HFF-Myc (cell line): ENCODE data around the gene RASSF7.

ENCODE experiments used
- DNase-seq: peaks from one replicate; pipeline ENCODE4 v3.0.0-alpha.2; 2011; ENCODE audit warnings: low read depth; ENCODE audit errors: extremely low read depth
- H3K4me3 ChIP-seq: replicated peaks from 2 replicates; pipeline ENCODE4 v1.5.1; 2011; ENCODE audit warnings: low read depth, mild to moderate bottlenecking, control low read depth, low read length
- CTCF ChIP-seq: IDR thresholded peaks from 2 replicates; pipeline ENCODE4 v1.5.1; 2012; ENCODE audit warnings: mild to moderate bottlenecking, low read depth, low read length, control low read depth; ENCODE audit errors: missing control alignments

Gene RASSF7

DNA sequence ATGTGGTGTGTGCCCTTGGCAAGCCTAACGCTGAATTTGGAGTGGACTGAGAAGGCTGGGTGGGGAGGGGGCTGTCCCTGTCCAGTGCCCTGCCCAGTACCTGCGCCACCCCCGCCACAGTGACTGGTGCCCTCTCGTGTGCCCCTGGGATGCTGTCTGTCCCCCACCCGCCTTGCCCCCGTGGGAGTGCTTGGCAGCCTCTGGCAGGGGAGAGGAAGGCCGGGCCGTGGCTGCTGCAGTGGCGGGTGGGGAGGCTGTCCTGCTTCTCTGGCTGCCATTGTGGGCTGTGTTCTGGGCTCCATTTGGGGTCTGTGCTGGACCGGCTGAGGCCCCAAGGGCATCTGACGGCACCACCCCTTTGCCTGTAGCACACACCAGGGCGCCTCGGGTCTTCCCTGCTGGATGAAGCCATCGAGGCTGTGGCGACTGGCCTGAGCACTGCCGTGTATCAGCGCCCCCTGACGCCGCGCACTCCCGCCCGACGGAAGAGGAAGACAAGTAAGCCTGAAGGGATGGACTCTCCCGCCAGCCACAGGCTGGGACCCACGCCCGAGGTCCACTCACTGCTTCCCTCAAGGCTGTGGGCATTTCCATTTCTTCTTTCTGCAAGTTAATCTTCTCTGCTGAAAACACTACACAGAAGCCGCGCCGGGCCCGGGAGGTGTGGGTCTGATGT lies 37.4 kb downstream of the RASSF7 start:
- no peak overlapping the region for H3K4me3 ChIP-seq
- TF ChIP-seq CTCF = no peak
- no peak for DNase-seq

- DNase-seq = no peak
- no peak for TF ChIP-seq CTCF
- no peak overlapping the region for H3K4me3 ChIP-seq
Observed at GRCh38 chr11:601573-602245, 40.9 kb downstream of the RASSF7 start.

- no peak for DNase-seq
- no peak for TF ChIP-seq CTCF
Observed at GRCh38 chr11:603154-603553, 42.4 kb downstream of the RASSF7 start.

DNA sequence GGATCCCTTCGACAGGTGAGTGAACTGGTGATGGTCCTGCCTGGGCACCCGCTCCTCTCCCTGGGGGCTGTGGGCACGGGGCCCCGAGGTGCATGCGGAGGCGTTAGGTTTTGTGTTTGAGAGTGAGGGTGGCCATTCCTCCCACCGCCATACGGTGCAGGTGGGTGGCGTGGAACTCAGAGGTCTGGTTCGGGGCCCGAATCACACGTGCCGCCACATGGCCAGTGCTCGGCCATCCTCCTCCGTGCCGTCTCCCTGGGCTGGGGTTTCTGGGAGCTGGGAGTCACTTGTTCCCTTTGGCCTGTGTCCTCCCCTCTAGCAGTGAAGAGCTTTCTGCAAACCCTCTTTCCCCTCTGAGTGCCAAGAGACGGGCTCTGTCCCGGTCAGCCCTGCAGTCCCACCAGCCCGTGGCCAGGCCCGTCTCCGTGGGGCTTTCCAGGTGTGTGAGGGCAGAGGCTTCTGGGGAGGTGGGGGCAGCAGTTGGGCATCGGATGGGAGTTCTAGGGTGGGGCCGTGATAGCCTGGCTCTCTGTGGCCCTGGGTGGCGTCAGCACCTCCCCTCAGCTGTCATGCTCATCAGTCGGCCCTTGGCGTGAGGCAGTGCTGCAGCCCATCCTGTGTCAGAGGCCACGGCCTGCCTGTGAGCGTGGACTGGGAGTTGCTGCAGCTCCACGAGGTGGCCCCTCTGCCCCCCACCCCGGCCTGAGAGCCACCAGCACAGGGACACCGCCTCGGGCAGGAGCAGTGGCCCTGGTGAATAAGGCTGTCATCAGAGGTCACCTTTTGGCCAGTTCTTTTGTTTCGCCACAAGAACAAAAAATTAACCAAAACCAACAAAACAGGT lies 44.7 kb downstream of the RASSF7 start:
- no peak for TF ChIP-seq CTCF
- no peak for DNase-seq

More at GRCh38 chr11:603154-603553, 42.4 kb downstream of the RASSF7 start:
- no peak overlapping the region for H3K4me3 ChIP-seq

DNA sequence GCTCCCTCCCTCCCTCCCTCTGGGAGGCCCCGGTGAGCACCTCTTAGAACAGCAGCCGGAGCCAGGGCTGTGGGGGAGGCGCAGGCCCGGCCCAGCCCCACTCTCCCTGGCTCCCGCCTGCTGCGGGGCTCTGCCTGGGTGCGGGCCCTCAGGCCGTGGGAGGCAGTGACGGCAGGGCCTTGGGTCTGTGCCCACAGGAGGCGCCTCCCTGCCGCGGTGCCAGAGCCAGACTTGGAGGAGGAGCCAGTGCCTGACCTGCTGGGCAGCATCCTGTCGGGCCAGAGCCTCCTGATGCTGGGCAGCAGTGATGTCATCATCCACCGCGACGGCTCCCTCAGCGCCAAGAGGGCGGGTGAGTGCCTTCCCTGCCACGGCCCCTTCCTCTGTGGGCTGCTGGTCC lies 45.5 kb downstream of the RASSF7 start:
- DNase-seq = no peak

More for the DNA sequence above, 44.7 kb downstream of the RASSF7 start:
- H3K4me3 ChIP-seq = no peak overlapping the region

More for the DNA sequence above, 45.5 kb downstream of the RASSF7 start:
- no peak overlapping the region for H3K4me3 ChIP-seq
- no peak for TF ChIP-seq CTCF
